ENCODE measurements around the gene SLC32A1. TPM values are rescaled to one million over a fixed set of nuclear protein-coding genes. Genes with fewer than 3 reads are reported as not detected.
A peak's percentile ranks its signal among the peaks of the same experiment; 100 is the strongest.

SLC32A1 gene
- total and polyA plus RNA-seq, 3 experiments from 2014 or later = not detected

GRCh38 chr20:38770970-38771369, 46.7 kb downstream of the SLC32A1 start:
- Histone ChIP-seq H3K27ac (ENCODE audit: low read depth, low read length) (no peak overlapping the region), H3K4me3 (ENCODE audit: low read length) (no peak overlapping the region), H3K4me1 (ENCODE audit: insufficient read depth, low read length) (no peaks in the 10 kb centered on the region), H3K27me3 (ENCODE audit: insufficient read depth, low read length, poor library complexity, severe bottlenecking) (no peaks in the 10 kb centered on the region), H3K9me3 (ENCODE audit: low read length) (no peaks in the 10 kb centered on the region), H3K36me3 (ENCODE audit: insufficient read depth, low read length) (peaks cover 30% of the 10 kb centered on the region)
- DNase-seq = no peak
- Mint-ChIP-seq H3K4me3 (no peak overlapping the region), H3K9me3 (peaks cover 0 to 6% (median 4%) of the 10 kb centered on the region in 5 donors), H3K4me1 (peaks cover 0 to 4% (median 0%) of the 10 kb centered on the region in 3 donors), H3K27ac (peak overlapping the region in 3 of 8 donors; percentile 23 to 75 (median 42)), H3K36me3 (peaks cover 31 to 89% (median 37%) of the 10 kb centered on the region in 3 donors), H3K27me3 (no peaks in the 10 kb centered on the region)
- ChIA-PET POLR2A (no interaction called here), CTCF (interaction anchor here (1.2 kb wide), 1 partner anchor 20 kb away, joined by 3 read pairs; no protein-coding TSS in a partner anchor)

GRCh38 chr20:38771621-38772020, 47.3 kb downstream of the SLC32A1 start:
- peaks cover 0 to 9% (median 4%) of the 10 kb centered on the region in 3 donors for H3K4me1 Mint-ChIP-seq
- H3K4me3 Mint-ChIP-seq = no peak overlapping the region
- CTCF ChIA-PET = no interaction called here
- Histone ChIP-seq H3K4me1 (ENCODE audit: insufficient read depth, low read length) (no peaks in the 10 kb centered on the region), H3K36me3 (ENCODE audit: insufficient read depth, low read length) (peaks cover 24% of the 10 kb centered on the region), H3K4me3 (ENCODE audit: low read length) (no peak overlapping the region), H3K27me3 (ENCODE audit: insufficient read depth, low read length, poor library complexity, severe bottlenecking) (no peaks in the 10 kb centered on the region), H3K9me3 (ENCODE audit: low read length) (no peaks in the 10 kb centered on the region), H3K27ac (ENCODE audit: low read depth, low read length) (no peak overlapping the region)
- H3K9me3 Mint-ChIP-seq = peaks cover 0 to 6% (median 4%) of the 10 kb centered on the region in 5 donors
- no peak for DNase-seq
- peaks cover 31 to 84% (median 36%) of the 10 kb centered on the region in 3 donors for H3K36me3 Mint-ChIP-seq
- POLR2A ChIA-PET = no interaction called here
- no peaks in the 10 kb centered on the region for H3K27me3 Mint-ChIP-seq
- peak overlapping the region in 4 of 8 donors; percentile 17 to 75 (median 52) for H3K27ac Mint-ChIP-seq

- H3K9me3 ChIP-seq (ENCODE audit: low read length) = no peaks in the 10 kb centered on the region
- CTCF ChIA-PET = no interaction called here
- no peaks in the 10 kb centered on the region for H3K4me1 ChIP-seq (ENCODE audit: insufficient read depth, low read length)
- H3K4me3 Mint-ChIP-seq = no peak overlapping the region
- H3K27ac Mint-ChIP-seq = peak overlapping the region in 4 of 8 donors; percentile 1 to 28 (median 15)
- no peaks in the 10 kb centered on the region for H3K27me3 Mint-ChIP-seq
- no peak overlapping the region for H3K4me3 ChIP-seq (ENCODE audit: low read length)
- peaks cover 0 to 6% (median 4%) of the 10 kb centered on the region in 5 donors for H3K9me3 Mint-ChIP-seq
- no peaks in the 10 kb centered on the region for H3K27me3 ChIP-seq (ENCODE audit: insufficient read depth, low read length, poor library complexity, severe bottlenecking)
- H3K27ac ChIP-seq (ENCODE audit: low read depth, low read length) = no peak overlapping the region
- H3K36me3 ChIP-seq (ENCODE audit: insufficient read depth, low read length) = peaks cover 13% of the 10 kb centered on the region
- DNase-seq = no peak
- peaks cover 23 to 60% (median 27%) of the 10 kb centered on the region in 3 donors for H3K36me3 Mint-ChIP-seq
- H3K4me1 Mint-ChIP-seq = peaks cover 0 to 15% (median 4%) of the 10 kb centered on the region in 3 donors
- POLR2A ChIA-PET = no interaction called here
These were observed 49.9 kb downstream of the SLC32A1 start for GRCh38 chr20:38774167-38774566.

GRCh38 chr20:38776363-38776762, 52.1 kb downstream of the SLC32A1 start:
- Histone ChIP-seq H3K36me3 (ENCODE audit: insufficient read depth, low read length) (peaks cover 8% of the 10 kb centered on the region), H3K9me3 (ENCODE audit: low read length) (no peaks in the 10 kb centered on the region), H3K27ac (ENCODE audit: low read depth, low read length) (no peak overlapping the region), H3K4me3 (ENCODE audit: low read length) (no peak overlapping the region), H3K27me3 (ENCODE audit: insufficient read depth, low read length, poor library complexity, severe bottlenecking) (no peaks in the 10 kb centered on the region), H3K4me1 (ENCODE audit: insufficient read depth, low read length) (no peaks in the 10 kb centered on the region)
- Mint-ChIP-seq H3K4me3 (peak overlapping the region in 6 of 7 donors; percentile 15 to 79 (median 41)), H3K9me3 (peaks cover 0 to 6% (median 4%) of the 10 kb centered on the region in 5 donors), H3K27me3 (no peaks in the 10 kb centered on the region), H3K27ac (peak overlapping the region in 7 of 8 donors; percentile 56 to 92 (median 77)), H3K4me1 (peaks cover 0 to 15% (median 11%) of the 10 kb centered on the region in 3 donors), H3K36me3 (peaks cover 20 to 41% (median 25%) of the 10 kb centered on the region in 3 donors)
- CTCF ChIA-PET = no interaction called here
- POLR2A ChIA-PET = no interaction called here
- DNase-seq = no peak

Other genes starting within 250 kb of the SLC32A1 start
- gene ADIG, start 143.3 kb upstream of the SLC32A1 start, total RNA-seq = not detected
- not detected for gene ADIG, start 143.3 kb upstream of the SLC32A1 start, polyA plus RNA-seq
- not detected for gene ARHGAP40, start 122.7 kb upstream of the SLC32A1 start, total RNA-seq
- not detected for gene ARHGAP40, start 122.7 kb upstream of the SLC32A1 start, polyA plus RNA-seq
- 10 to 100 TPM; 12.2 to 12.6 TPM for gene ACTR5, start 24.0 kb downstream of the SLC32A1 start, total RNA-seq
- gene ACTR5, start 24.0 kb downstream of the SLC32A1 start, polyA plus RNA-seq = 9.5 TPM
- 100 to 1,000 TPM; 167 to 171 TPM for gene PPP1R16B, start 81.2 kb downstream of the SLC32A1 start, total RNA-seq
- gene PPP1R16B, start 81.2 kb downstream of the SLC32A1 start, polyA plus RNA-seq = 40.2 TPM
- 10 to 100 TPM; 11.9 to 13.2 TPM for gene FAM83D, start 201.9 kb downstream of the SLC32A1 start, total RNA-seq
- 2.3 TPM for gene FAM83D, start 201.9 kb downstream of the SLC32A1 start, polyA plus RNA-seq
- 10 to 100 TPM; 19.9 to 20.5 TPM for gene DHX35, start 237.9 kb downstream of the SLC32A1 start, total RNA-seq
- 6.0 TPM for gene DHX35, start 237.9 kb downstream of the SLC32A1 start, polyA plus RNA-seq

All from CD8-positive, alpha-beta memory T cell (primary cell).